GM12878 (cell line): ENCODE measurements around the gene CACNA1D. TPM values are rescaled to one million over a fixed set of nuclear protein-coding genes. Genes with fewer than 3 reads are reported as not detected.
A peak's percentile ranks its signal among the peaks of the same experiment; 100 is the strongest.

Experiments
- ATAC-seq: fragments of 200-7000 bp; cut with Tn5 transposase; 3 replicates; pipeline ENCODE4 v1.9.1; 2020; ENCODE audit warnings: mild to moderate bottlenecking, moderate library complexity
- BruUV-seq: library from RNA; stranded (reverse); fragments of 400-500 nt; replicated peaks from 2 replicates; lab custom pipeline; 2021; lab: Mats Ljungman, UMichigan
- CTCF ChIA-PET: fragments of 300-600 bp; sonication (Branson Sonifier 250); formaldehyde crosslinking; extraction: SDS; loops from one replicate; lab custom pipeline; 2021; ENCODE audit warnings: inconsistent platforms; lab: Yijun Ruan, JAX
- POLR2A ChIA-PET: fragments of 350-600 bp; formaldehyde crosslinking; extraction: SDS; loops from one replicate; lab custom pipeline; 2021; ENCODE audit warnings: inconsistent platforms; lab: Charles Lee
- RAD21 ChIA-PET: fragments of 300-600 bp; sonication (Branson Sonifier 250); formaldehyde crosslinking; loops from one replicate; lab custom pipeline; 2023; ENCODE audit warnings: antibody characterized with exemption; ENCODE audit not compliant: unreplicated experiment; lab: Charles Lee
- SMC1A ChIA-PET: fragments of 300-600 bp; sonication (Branson Sonifier 250); formaldehyde crosslinking; loops from one replicate; lab custom pipeline; 2023; ENCODE audit not compliant: unreplicated experiment, uncharacterized antibody; lab: Charles Lee
- DNase-seq: peaks from one replicate; pipeline ENCODE4 v3.0.0-alpha.2; 2011; ENCODE audit warnings: low read depth, low spot score
- FAIRE-seq: peaks from 3 replicates; lab custom pipeline; 2011; peaks lifted over from hg19 to GRCh38; lab: Jason Lieb, UNC
- H2AFZ ChIP-seq: 2 replicates; pipeline ENCODE4 v1.6.0; 2011; ENCODE audit warnings: low read depth, low read length, control low read depth; ENCODE audit not compliant: control insufficient read depth
- H3K27ac ChIP-seq: 2 replicates; pipeline ENCODE4 v1.5.1; 2011; ENCODE audit warnings: control low read depth; ENCODE audit not compliant: control insufficient read depth, insufficient read depth
- H3K27me3 ChIP-seq, 2 experiments: replicated peaks in 1 of 2; 2 replicates each; pipeline versions ENCODE4 v1.6.0 to v1.6.1; 2011; ENCODE audit warnings: low read length in 1 of 2; ENCODE audit not compliant: control insufficient read depth in 2 of 2, insufficient read depth in 2 of 2
- H3K36me3 ChIP-seq, 2 experiments: 2 replicates each; pipeline ENCODE4 v1.5.1; 2011; ENCODE audit warnings: low read length in 1 of 2; ENCODE audit not compliant: control insufficient read depth in 2 of 2, insufficient read depth in 2 of 2
- H3K4me1 ChIP-seq: 2 replicates; pipeline ENCODE4 v1.6.1; 2011; ENCODE audit warnings: mild to moderate bottlenecking, low read length, moderate library complexity, mixed read lengths; ENCODE audit not compliant: control insufficient read depth, insufficient read depth
- H3K4me2 ChIP-seq: 2 replicates; pipeline ENCODE4 v1.6.0; 2011; ENCODE audit warnings: control low read depth; ENCODE audit not compliant: control insufficient read depth, insufficient read depth
- H3K4me3 ChIP-seq: fragments of 200-600 bp; sonication (generic); 2 replicates; pipeline ENCODE4 v1.5.1; 2016
- H3K79me2 ChIP-seq: 2 replicates; pipeline ENCODE4 v1.6.0; 2011; ENCODE audit warnings: low read length; ENCODE audit not compliant: control insufficient read depth, insufficient read depth
- H3K9ac ChIP-seq: 2 replicates; pipeline ENCODE4 v1.8.0; 2011; ENCODE audit warnings: low read length, control low read depth, mixed read lengths; ENCODE audit not compliant: control insufficient read depth, insufficient read depth
- H3K9me3 ChIP-seq: replicated peaks from 3 replicates; pipeline ENCODE4 v1.5.1; 2011; ENCODE audit warnings: mild to moderate bottlenecking, low read length; ENCODE audit not compliant: control insufficient read depth, insufficient read depth
- H4K20me1 ChIP-seq: 2 replicates; pipeline ENCODE4 v1.6.0; 2011; ENCODE audit not compliant: control insufficient read depth, insufficient read depth
- MTA2 ChIP-seq: fragments of 450-650 bp; IDR thresholded peaks from 2 replicates; pipeline ENCODE4 v1.6.1; 2016; ENCODE audit warnings: low read depth, mild to moderate bottlenecking, moderate library complexity
- SMC3 ChIP-seq: IDR thresholded peaks from 2 replicates; pipeline ENCODE4 v1.6.1; 2011; ENCODE audit warnings: low read length, improper control_type of control experiment, borderline replicate concordance
- SP1 ChIP-seq: IDR thresholded peaks from one replicate; pipeline ENCODE4 v1.6.1; 2011; ENCODE audit warnings: low read depth, low read length
- SPI1 ChIP-seq: IDR thresholded peaks from 2 replicates; pipeline ENCODE4 v1.6.1; 2011; ENCODE audit warnings: low read depth, mild to moderate bottlenecking, low read length, moderate library complexity, borderline replicate concordance; ENCODE audit not compliant: insufficient read depth
- STAT1 ChIP-seq: fragments of 450-650 bp; conservative IDR thresholded peaks from 2 replicates; pipeline ENCODE4 v1.6.1; 2014; ENCODE audit warnings: antibody characterized with exemption, mild to moderate bottlenecking
- ZNF24 ChIP-seq: fragments of 450-650 bp; IDR thresholded peaks from 2 replicates; pipeline ENCODE4 v1.6.1; 2017; ENCODE audit warnings: antibody characterized with exemption, mild to moderate bottlenecking
- WGBS: methylation state at CpG from one replicate; pipeline ENCODE4 v1.1.6; 2016; ENCODE audit warnings: low lambda C conversion rate; ENCODE audit not compliant: insufficient replicate concordance, insufficient coverage; ENCODE audit errors: missing lambda C conversion rate; 5-methylcytosine and 5-hydroxymethylcytosine counted together
- in situ Hi-C: fragments of 300-500 bp; cut with MboI; formaldehyde crosslinking; loops from 9 replicates; pipeline ENCODE4 v1.14.3; 2018; ENCODE audit warnings: mixed read lengths
- intact Hi-C: fragments of 100-400 bp; cut with micrococcal nuclease; formaldehyde crosslinking; loops from one replicate; pipeline ENCODE4 v1.14.2; 2022; ENCODE audit not compliant: unreplicated experiment
- polyA plus RNA-seq, 11 experiments: library from polyadenylated mRNA; depleted of rRNA in 4 of 11; unstranded in 6 of 11; stranded (reverse) in 5 of 11; fragments of >200 nt; fragmentation: Nextera tagmentation in 4 of 11; fragmentation: Illumina TruSeq in 1 of 11; extraction: Ambion mirVana in 4 of 11; extraction: Trizol in 1 of 11; gene quantifications; 1 replicate in 1 of 11; 2 replicates in 10 of 11; pipeline versions ENCODE4 v1.2.1 to v1.2.3, GENCODE V29; 2011 to 2016; ENCODE audit warnings: inconsistent platforms in 2 of 11, missing spikeins in 2 of 11, low read depth in 1 of 11
- total RNA-seq, 4 experiments: library from RNA; depleted of rRNA in 3 of 4; stranded (reverse); fragments of >200 nt in 3 of 4; fragmentation: Illumina TruSeq in 1 of 4; extraction: Trizol in 1 of 4; gene quantifications; 2 replicates each; pipeline versions ENCODE4 v1.2.1 to v1.2.3, GENCODE V29; 2013 to 2021
- TF ChIP-seq, protein P1 (sequence below): fragments of 450-650 bp; IDR thresholded peaks from 2 replicates; pipeline ENCODE4 v1.6.1; 2017; ENCODE audit warnings: antibody characterized with exemption, mild to moderate bottlenecking, moderate library complexity
- TF ChIP-seq, protein P2 (sequence below): IDR thresholded peaks from 2 replicates; pipeline ENCODE4 v1.6.1; 2012; ENCODE audit warnings: low read depth, low read length, improper control_type of control experiment
- TF ChIP-seq, protein P3 (sequence below): IDR thresholded peaks from 2 replicates; pipeline ENCODE4 v1.6.1; 2012; ENCODE audit warnings: improper control_type of control experiment, low read depth, low read length; ENCODE audit not compliant: insufficient replicate concordance
- TF ChIP-seq, protein P4 (sequence below): fragments of 450-650 bp; IDR thresholded peaks from 2 replicates; pipeline ENCODE4 v1.6.1; 2017; ENCODE audit warnings: mild to moderate bottlenecking, moderate library complexity

Gene CACNA1D
- total and polyA plus RNA-seq, 10 of the 15 experiments (the other 5 are each of a cell fraction or from before 2014, with no cell fraction given) = 0.21 to 24.4 (median 1.6) TPM

DNA sequence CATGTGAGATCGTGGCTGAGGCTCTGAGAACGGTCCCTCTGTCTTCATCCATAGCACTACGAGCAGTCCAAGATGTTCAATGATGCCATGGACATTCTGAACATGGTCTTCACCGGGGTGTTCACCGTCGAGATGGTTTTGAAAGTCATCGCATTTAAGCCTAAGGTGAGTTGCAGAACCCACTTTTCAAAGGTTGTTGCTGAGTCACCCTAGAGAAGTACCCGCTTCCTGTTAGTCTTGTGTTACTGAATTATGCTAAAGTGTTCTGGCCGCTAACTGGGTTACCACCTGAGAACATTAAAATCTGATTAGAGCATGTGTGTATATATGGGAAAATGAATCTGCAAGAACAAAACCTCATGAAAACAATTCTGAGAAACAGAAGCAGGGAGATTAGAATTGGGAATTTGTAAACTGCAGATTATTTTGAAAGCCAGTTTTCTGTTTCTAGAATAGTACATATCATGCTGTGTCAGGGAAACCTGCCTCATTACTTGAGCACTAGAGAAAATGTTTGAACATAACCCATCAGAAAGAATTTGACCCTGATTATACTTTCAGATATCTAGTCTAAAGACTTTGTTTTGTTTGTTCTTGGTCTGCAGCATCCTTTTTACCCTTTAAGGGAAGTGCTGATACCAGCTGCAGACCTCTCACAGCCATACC, 259.2 kb downstream of the CACNA1D start:
- no peaks in the 10 kb centered on the region for H3K27me3 ChIP-seq
- H3K4me2 ChIP-seq = peak overlapping the region; percentile 54
- ATAC-seq (peak; percentile 45), DNase-seq (no peak), FAIRE-seq (peak; percentile 84)
- CTCF ChIA-PET = no interaction called here
- H3K4me3 ChIP-seq = no peak overlapping the region
- H3K4me1 ChIP-seq = peaks cover 51% of the 10 kb centered on the region
- in situ Hi-C loops = no loop called here
- RAD21 ChIA-PET = no interaction called here
- intact Hi-C loops = no loop called here
- H4K20me1 ChIP-seq = no peaks in the 10 kb centered on the region
- no peak overlapping the region; the same call in 1 of the 2 replicates for H3K9ac ChIP-seq
- POLR2A ChIA-PET = no interaction called here
- no TSS peak for BruUV-seq
- SMC1A ChIA-PET = interaction anchor here (0.7 kb wide), 1 partner anchor 22 kb away, joined by 4 read pairs; no protein-coding TSS in a partner anchor
- H2AFZ ChIP-seq = peak overlapping the region; percentile 74
- H3K36me3 ChIP-seq = no peaks in the 10 kb centered on the region
- no peaks in the 10 kb centered on the region for H3K9me3 ChIP-seq
- H3K79me2 ChIP-seq = no peaks in the 10 kb centered on the region
- 12% methylated on average over 9 of the region's 9 CpGs for WGBS
- H3K27ac ChIP-seq = peak overlapping the region; percentile 60
- TF ChIP-seq, protein P1, sequence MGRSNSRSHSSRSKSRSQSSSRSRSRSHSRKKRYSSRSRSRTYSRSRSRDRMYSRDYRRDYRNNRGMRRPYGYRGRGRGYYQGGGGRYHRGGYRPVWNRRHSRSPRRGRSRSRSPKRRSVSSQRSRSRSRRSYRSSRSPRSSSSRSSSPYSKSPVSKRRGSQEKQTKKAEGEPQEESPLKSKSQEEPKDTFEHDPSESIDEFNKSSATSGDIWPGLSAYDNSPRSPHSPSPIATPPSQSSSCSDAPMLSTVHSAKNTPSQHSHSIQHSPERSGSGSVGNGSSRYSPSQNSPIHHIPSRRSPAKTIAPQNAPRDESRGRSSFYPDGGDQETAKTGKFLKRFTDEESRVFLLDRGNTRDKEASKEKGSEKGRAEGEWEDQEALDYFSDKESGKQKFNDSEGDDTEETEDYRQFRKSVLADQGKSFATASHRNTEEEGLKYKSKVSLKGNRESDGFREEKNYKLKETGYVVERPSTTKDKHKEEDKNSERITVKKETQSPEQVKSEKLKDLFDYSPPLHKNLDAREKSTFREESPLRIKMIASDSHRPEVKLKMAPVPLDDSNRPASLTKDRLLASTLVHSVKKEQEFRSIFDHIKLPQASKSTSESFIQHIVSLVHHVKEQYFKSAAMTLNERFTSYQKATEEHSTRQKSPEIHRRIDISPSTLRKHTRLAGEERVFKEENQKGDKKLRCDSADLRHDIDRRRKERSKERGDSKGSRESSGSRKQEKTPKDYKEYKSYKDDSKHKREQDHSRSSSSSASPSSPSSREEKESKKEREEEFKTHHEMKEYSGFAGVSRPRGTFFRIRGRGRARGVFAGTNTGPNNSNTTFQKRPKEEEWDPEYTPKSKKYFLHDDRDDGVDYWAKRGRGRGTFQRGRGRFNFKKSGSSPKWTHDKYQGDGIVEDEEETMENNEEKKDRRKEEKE = no peak
- TF ChIP-seq STAT1 (no peak), SMC3 (0 out of 2 replicates have a peak, but pooled peaks have one; percentile 3), MTA2 (peak; percentile 31; the same call in 1 of the 2 replicates), ZNF24 (no peak), SPI1 (peak; percentile 54; the same call in 1 of the 2 replicates), SP1 (no peak)
- TF ChIP-seq, protein P2, sequence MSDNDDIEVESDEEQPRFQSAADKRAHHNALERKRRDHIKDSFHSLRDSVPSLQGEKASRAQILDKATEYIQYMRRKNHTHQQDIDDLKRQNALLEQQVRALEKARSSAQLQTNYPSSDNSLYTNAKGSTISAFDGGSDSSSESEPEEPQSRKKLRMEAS = 0 out of 2 replicates have a peak, but pooled peaks have one; percentile 21
- TF ChIP-seq, protein P3, sequence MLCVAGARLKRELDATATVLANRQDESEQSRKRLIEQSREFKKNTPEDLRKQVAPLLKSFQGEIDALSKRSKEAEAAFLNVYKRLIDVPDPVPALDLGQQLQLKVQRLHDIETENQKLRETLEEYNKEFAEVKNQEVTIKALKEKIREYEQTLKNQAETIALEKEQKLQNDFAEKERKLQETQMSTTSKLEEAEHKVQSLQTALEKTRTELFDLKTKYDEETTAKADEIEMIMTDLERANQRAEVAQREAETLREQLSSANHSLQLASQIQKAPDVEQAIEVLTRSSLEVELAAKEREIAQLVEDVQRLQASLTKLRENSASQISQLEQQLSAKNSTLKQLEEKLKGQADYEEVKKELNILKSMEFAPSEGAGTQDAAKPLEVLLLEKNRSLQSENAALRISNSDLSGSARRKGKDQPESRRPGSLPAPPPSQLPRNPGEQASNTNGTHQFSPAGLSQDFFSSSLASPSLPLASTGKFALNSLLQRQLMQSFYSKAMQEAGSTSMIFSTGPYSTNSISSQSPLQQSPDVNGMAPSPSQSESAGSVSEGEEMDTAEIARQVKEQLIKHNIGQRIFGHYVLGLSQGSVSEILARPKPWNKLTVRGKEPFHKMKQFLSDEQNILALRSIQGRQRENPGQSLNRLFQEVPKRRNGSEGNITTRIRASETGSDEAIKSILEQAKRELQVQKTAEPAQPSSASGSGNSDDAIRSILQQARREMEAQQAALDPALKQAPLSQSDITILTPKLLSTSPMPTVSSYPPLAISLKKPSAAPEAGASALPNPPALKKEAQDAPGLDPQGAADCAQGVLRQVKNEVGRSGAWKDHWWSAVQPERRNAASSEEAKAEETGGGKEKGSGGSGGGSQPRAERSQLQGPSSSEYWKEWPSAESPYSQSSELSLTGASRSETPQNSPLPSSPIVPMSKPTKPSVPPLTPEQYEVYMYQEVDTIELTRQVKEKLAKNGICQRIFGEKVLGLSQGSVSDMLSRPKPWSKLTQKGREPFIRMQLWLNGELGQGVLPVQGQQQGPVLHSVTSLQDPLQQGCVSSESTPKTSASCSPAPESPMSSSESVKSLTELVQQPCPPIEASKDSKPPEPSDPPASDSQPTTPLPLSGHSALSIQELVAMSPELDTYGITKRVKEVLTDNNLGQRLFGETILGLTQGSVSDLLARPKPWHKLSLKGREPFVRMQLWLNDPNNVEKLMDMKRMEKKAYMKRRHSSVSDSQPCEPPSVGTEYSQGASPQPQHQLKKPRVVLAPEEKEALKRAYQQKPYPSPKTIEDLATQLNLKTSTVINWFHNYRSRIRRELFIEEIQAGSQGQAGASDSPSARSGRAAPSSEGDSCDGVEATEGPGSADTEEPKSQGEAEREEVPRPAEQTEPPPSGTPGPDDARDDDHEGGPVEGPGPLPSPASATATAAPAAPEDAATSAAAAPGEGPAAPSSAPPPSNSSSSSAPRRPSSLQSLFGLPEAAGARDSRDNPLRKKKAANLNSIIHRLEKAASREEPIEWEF = peak; percentile 31
- TF ChIP-seq, protein P4, sequence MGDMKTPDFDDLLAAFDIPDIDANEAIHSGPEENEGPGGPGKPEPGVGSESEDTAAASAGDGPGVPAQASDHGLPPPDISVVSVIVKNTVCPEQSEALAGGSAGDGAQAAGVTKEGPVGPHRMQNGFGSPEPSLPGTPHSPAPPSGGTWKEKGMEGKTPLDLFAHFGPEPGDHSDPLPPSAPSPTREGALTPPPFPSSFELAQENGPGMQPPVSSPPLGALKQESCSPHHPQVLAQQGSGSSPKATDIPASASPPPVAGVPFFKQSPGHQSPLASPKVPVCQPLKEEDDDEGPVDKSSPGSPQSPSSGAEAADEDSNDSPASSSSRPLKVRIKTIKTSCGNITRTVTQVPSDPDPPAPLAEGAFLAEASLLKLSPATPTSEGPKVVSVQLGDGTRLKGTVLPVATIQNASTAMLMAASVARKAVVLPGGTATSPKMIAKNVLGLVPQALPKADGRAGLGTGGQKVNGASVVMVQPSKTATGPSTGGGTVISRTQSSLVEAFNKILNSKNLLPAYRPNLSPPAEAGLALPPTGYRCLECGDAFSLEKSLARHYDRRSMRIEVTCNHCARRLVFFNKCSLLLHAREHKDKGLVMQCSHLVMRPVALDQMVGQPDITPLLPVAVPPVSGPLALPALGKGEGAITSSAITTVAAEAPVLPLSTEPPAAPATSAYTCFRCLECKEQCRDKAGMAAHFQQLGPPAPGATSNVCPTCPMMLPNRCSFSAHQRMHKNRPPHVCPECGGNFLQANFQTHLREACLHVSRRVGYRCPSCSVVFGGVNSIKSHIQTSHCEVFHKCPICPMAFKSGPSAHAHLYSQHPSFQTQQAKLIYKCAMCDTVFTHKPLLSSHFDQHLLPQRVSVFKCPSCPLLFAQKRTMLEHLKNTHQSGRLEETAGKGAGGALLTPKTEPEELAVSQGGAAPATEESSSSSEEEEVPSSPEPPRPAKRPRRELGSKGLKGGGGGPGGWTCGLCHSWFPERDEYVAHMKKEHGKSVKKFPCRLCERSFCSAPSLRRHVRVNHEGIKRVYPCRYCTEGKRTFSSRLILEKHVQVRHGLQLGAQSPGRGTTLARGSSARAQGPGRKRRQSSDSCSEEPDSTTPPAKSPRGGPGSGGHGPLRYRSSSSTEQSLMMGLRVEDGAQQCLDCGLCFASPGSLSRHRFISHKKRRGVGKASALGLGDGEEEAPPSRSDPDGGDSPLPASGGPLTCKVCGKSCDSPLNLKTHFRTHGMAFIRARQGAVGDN = peak; percentile 66
